HG02885 (cell line): ENCODE data around the gene FOXJ3.

ENCODE experiments used
- ATAC-seq: cut with Tn5 transposase; IDR thresholded peaks from one replicate; pipeline ENCODE4 v1.9.1; 2021; ENCODE audit warnings: mild to moderate bottlenecking; ENCODE audit not compliant: unreplicated experiment, poor library complexity

The FOXJ3 gene

DNA sequence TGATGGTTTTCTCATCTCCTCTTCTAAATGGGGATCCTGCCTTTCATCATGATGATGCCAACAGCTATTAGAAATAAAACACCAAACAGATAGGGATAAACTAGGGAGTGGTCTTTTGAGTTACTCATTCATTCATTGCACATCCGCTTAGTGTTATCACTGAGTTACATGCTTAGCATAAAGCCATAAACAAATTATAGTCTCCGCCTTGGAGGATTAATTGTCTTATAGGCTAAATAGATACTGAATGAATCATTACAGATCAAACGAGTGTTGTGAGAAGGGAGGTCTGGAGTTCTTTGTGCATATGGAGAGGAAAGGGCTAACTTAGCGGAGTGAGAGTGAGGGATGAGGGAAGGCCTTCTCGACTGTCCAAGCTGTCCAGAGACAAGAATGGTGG lies 201.6 kb downstream of the FOXJ3 start:
- no peak for ATAC-seq

DNA sequence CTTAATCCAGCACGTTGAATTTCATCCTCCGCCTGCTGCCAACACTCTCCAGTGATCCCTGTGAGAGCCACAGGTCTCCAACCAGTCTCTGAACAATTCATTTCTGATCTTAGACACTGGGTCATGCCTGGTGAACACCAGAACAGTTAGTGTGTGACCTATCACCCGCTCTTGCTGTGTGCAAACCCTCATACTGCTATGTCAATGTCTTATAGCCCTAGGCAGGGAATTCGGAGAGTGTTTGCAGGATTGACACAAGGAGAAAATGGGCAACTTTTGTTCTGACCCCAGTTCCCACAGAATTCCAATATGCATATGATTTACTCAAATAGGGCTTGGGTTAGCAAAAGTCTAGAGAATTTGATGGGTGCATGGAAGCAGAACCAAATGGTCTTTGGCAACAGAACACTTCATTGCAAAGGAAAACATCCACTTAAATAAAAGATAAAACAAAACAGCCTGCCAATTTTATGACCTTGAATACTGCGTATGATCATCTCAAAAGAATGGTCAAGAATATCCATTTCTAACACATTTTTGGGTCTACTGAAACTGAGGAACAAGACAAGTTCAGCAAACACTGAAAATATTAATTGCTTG lies 204.9 kb downstream of the FOXJ3 start:
- ATAC-seq, result no peak

DNA sequence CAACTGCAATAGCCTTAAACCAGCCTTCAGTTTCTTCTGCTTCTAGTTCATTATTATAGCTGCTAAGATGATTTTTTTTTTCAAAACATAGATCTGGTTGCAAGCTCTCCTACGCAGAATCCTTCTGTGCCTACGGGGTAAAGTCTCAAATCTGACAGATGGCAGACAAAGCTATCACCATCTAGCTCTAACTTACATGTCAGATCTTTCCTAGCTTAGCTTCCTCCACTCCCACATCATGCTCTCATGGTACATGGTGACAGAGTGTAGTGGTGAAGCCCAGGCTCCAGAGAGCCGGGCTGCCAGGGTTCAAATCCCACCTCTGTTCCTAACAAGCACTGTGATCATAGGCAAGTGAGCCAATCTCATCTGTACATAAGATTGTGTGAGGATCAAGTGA lies 206.1 kb downstream of the FOXJ3 start:
- ATAC-seq, result no peak

DNA sequence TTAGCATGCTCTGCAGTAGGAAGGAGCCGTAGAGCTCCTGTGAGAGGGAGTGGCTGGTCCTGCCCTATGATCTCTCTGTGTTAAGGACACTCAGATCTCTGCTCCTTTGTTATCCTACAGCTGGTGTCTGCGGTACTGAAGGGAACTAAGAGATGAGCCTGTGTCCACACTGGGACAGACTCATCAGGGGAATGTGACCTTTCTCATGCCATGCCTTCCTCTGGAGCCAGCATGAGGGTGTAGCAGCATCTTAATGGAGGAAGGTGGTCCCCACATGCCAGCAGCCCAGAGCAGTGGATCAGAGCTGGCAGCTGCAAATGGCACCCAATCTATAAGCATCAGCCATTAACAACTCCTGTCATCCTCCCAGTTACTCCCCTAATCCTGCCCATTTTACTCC lies 206.5 kb downstream of the FOXJ3 start:
- ATAC-seq, result no peak

DNA sequence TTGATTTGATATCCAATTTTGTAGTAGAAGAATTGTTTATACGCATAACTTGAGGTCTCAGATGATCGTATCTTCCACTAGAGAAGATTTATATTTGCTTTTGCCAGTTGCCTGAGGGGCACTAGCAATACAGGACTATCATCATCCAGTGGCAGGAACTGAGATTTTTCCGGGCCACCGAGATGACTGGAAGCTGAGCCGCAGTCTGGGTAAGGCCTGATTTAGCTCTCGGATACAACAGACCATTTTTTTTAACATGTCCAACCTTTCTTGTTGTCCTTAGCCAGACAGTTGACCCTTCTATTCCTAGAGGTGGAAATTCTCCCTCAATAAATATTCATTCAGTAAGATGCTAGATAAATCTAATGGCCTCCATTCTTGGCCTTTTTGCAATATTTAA lies 207.3 kb downstream of the FOXJ3 start:
- no peak for ATAC-seq
